ENCODE measurements around the gene CLDN7. TPM values are rescaled to one million over a fixed set of nuclear protein-coding genes. Genes with fewer than 3 reads are reported as not detected.

Gene CLDN7
- total RNA-seq, 3 donors from 2014 or later (not counting 1 experiment from before 2014, with no cell fraction given), result 0.99 to 1.8 (median 1.7) TPM

DNA sequence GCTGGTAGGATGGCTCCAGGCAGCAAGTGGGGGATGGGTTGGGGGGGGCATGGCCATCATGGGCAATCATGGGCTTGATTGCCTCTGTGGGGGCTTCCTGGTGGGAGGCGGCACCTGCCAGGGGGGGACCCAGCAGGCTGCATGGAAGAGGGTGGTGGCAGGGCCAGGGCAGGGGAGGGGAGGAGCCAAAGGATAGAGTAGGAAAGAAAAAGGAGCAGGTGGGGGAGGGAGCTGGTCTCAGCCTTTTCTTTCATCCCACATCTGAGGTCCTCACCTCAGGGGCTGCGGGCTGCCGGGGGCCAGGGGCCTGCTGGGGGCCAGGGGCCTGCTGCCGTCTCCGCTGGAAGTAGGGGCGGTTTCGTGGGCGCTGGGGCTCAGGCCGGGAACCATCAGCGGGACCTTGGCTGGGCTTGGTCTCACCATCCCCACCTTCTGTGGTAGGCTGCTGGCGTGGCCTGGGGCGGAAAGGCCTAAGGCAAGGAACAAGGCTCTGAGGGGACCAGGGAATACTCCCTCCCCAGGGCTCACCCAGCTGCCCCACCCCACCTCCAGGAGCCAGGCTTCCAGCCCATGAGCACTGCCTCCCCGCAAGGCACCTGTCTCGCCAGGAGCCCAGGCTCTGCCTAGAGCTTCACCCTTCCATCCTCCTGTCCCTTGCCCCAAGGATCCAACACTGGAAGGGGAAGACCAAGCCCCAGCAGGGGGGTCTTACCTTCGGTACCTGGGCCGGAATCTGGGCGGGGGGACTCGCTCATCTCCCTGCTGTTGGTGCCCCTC, 27.2 kb upstream of the CLDN7 start:
- WGBS (ENCODE audit: insufficient coverage), result 92% methylated on average over 18 of the region's 18 CpGs
- Mint-ChIP-seq H3K9me3 (no peaks in the 10 kb centered on the region), H3K36me3 (no peaks in the 10 kb centered on the region), H3K4me1 (peaks cover 0 to 5% of the 10 kb centered on the region in 2 donors), H3K4me3 (no peak overlapping the region), H3K27me3 (ENCODE audit: low read depth in 2 of 2) (peaks cover 28 to 30% of the 10 kb centered on the region in 2 donors), H3K27ac (no peak overlapping the region)
- H3K27ac ChIP-seq (ENCODE audit: low read length), result no peak overlapping the region
- no peaks in the 10 kb centered on the region for H3K9me3 ChIP-seq (ENCODE audit: control insufficient read depth, insufficient read depth, low read length)
- H3K36me3 ChIP-seq (ENCODE audit: control insufficient read depth, insufficient read depth, low read length), result no peaks in the 10 kb centered on the region
- DNase-seq (no peak), ATAC-seq (no peak)
- peaks cover 16% of the 10 kb centered on the region for H3K27me3 ChIP-seq (ENCODE audit: control insufficient read depth, insufficient read depth, low read length)
- H3K4me3 ChIP-seq (ENCODE audit: low read length), result no peak overlapping the region
- intact Hi-C loops (cut with micrococcal nuclease), result loop anchor here (5.0 to 10.0 kb wide), 2 partner anchors 242 to 395 kb away; partner anchors contain the start of genes TP53 and WRAP53
- H3K4me1 ChIP-seq (ENCODE audit: control insufficient read depth, insufficient read depth, low read length), result peaks cover 6% of the 10 kb centered on the region
- TF ChIP-seq, protein P1, sequence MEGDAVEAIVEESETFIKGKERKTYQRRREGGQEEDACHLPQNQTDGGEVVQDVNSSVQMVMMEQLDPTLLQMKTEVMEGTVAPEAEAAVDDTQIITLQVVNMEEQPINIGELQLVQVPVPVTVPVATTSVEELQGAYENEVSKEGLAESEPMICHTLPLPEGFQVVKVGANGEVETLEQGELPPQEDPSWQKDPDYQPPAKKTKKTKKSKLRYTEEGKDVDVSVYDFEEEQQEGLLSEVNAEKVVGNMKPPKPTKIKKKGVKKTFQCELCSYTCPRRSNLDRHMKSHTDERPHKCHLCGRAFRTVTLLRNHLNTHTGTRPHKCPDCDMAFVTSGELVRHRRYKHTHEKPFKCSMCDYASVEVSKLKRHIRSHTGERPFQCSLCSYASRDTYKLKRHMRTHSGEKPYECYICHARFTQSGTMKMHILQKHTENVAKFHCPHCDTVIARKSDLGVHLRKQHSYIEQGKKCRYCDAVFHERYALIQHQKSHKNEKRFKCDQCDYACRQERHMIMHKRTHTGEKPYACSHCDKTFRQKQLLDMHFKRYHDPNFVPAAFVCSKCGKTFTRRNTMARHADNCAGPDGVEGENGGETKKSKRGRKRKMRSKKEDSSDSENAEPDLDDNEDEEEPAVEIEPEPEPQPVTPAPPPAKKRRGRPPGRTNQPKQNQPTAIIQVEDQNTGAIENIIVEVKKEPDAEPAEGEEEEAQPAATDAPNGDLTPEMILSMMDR (IDR thresholded peaks at IDR 0.05), result no peak

DNA sequence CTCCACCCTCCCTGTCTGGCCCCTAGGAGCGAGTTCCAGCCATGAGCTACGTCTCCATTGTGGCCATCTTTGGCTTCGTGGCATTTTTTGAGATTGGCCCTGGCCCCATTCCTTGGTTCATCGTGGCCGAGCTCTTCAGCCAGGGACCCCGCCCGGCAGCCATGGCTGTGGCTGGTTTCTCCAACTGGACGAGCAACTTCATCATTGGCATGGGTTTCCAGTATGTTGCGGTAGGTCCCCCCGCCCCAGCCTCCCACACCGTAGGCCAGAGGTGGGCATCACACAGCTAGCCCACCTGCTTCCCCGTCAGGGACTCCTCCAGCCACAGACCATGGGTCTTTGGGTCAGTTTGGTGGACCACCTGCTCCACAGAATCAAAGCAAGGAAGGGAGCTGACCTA, 23.4 kb upstream of the CLDN7 start:
- Mint-ChIP-seq H3K9me3 (no peaks in the 10 kb centered on the region), H3K4me3 (no peak overlapping the region), H3K4me1 (peaks cover 18 to 22% of the 10 kb centered on the region in 2 donors), H3K36me3 (no peaks in the 10 kb centered on the region), H3K27me3 (ENCODE audit: low read depth in 2 of 2) (peaks cover 41 to 44% of the 10 kb centered on the region in 2 donors), H3K27ac (no peak overlapping the region)
- Histone ChIP-seq H3K4me1 (ENCODE audit: control insufficient read depth, insufficient read depth, low read length) (peaks cover 25% of the 10 kb centered on the region), H3K27me3 (ENCODE audit: control insufficient read depth, insufficient read depth, low read length) (peaks cover 33% of the 10 kb centered on the region), H3K4me3 (ENCODE audit: low read length) (no peak overlapping the region), H3K27ac (ENCODE audit: low read length) (no peak overlapping the region), H3K9me3 (ENCODE audit: control insufficient read depth, insufficient read depth, low read length) (no peaks in the 10 kb centered on the region), H3K36me3 (ENCODE audit: control insufficient read depth, insufficient read depth, low read length) (no peaks in the 10 kb centered on the region)
- intact Hi-C loops (cut with micrococcal nuclease), result loop anchor here (10.0 kb wide), 1 partner anchor 399 kb away; the partner anchor contains the start of genes TP53 and WRAP53
- WGBS (ENCODE audit: insufficient coverage), result 91% methylated on average over 12 of the region's 12 CpGs
- DNase-seq (no peak), ATAC-seq (no peak)
- TF ChIP-seq, protein P1 (IDR thresholded peaks at IDR 0.05), result no peak

DNA sequence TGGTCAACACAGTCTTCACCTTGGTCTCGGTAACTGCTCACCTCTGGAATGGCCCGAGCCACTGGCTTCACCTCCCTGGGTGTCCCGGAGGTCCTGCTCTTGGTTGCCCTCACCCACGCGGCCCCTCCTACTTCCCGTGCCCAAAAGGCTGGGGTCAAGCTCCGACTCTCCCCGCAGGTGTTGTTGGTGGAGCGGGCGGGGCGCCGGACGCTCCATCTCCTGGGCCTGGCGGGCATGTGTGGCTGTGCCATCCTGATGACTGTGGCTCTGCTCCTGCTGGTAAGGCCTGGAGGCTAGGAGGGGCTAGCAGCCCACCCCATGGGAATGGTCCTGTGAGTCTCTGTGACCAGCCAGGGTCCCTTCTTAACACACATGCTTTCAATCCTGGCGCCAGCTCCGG, 22.6 kb upstream of the CLDN7 start:
- Mint-ChIP-seq H3K4me3 (no peak overlapping the region), H3K4me1 (peaks cover 22 to 30% of the 10 kb centered on the region in 2 donors), H3K27ac (no peak overlapping the region), H3K36me3 (no peaks in the 10 kb centered on the region), H3K27me3 (ENCODE audit: low read depth in 2 of 2) (peaks cover 41 to 42% of the 10 kb centered on the region in 2 donors), H3K9me3 (no peaks in the 10 kb centered on the region)
- H3K27ac ChIP-seq (ENCODE audit: low read length), result no peak overlapping the region
- 98% methylated on average over 16 of the region's 16 CpGs for WGBS (ENCODE audit: insufficient coverage)
- TF ChIP-seq, protein P1 (IDR thresholded peaks at IDR 0.05), result no peak
- intact Hi-C loops (cut with micrococcal nuclease), result loop anchor here (10.0 kb wide), 1 partner anchor 400 kb away; the partner anchor contains the start of genes TP53 and WRAP53
- peaks cover 33% of the 10 kb centered on the region for H3K27me3 ChIP-seq (ENCODE audit: control insufficient read depth, insufficient read depth, low read length)
- DNase-seq, result no peak
- no peaks in the 10 kb centered on the region for H3K36me3 ChIP-seq (ENCODE audit: control insufficient read depth, insufficient read depth, low read length)
- H3K4me3 ChIP-seq (ENCODE audit: low read length), result no peak overlapping the region
- no peaks in the 10 kb centered on the region for H3K9me3 ChIP-seq (ENCODE audit: control insufficient read depth, insufficient read depth, low read length)
- no peak for ATAC-seq
- peaks cover 31% of the 10 kb centered on the region for H3K4me1 ChIP-seq (ENCODE audit: control insufficient read depth, insufficient read depth, low read length)

Data from natural killer cell (primary cell).